Measurements from ENCODE around the gene GFAP.

Gene GFAP

DNA sequence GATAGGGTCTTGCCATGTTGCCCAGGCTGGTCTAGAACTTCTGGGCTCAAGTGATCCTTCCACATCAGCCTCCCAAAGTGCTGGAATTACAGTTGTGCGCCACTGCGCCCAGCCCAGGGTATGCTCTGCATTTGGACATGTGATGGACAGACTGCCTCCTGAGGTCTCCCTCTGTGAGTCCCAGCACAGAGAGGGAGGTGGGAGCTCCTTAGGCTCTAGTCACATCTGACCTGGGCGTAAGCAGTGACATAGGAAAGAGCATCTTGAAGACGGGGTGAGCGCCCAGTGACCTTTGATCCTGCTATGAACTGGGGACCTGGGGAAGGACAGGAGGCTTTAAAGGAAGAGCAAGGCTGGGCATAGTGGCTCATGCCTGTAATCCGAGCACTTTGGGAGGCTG lies 2.2 kb upstream of the GFAP start:
- TF ChIP-seq, protein P1, sequence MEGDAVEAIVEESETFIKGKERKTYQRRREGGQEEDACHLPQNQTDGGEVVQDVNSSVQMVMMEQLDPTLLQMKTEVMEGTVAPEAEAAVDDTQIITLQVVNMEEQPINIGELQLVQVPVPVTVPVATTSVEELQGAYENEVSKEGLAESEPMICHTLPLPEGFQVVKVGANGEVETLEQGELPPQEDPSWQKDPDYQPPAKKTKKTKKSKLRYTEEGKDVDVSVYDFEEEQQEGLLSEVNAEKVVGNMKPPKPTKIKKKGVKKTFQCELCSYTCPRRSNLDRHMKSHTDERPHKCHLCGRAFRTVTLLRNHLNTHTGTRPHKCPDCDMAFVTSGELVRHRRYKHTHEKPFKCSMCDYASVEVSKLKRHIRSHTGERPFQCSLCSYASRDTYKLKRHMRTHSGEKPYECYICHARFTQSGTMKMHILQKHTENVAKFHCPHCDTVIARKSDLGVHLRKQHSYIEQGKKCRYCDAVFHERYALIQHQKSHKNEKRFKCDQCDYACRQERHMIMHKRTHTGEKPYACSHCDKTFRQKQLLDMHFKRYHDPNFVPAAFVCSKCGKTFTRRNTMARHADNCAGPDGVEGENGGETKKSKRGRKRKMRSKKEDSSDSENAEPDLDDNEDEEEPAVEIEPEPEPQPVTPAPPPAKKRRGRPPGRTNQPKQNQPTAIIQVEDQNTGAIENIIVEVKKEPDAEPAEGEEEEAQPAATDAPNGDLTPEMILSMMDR (conservative IDR thresholded peaks at IDR 0.05) = no peak
- no peak overlapping the region for H3K27ac ChIP-seq

DNA sequence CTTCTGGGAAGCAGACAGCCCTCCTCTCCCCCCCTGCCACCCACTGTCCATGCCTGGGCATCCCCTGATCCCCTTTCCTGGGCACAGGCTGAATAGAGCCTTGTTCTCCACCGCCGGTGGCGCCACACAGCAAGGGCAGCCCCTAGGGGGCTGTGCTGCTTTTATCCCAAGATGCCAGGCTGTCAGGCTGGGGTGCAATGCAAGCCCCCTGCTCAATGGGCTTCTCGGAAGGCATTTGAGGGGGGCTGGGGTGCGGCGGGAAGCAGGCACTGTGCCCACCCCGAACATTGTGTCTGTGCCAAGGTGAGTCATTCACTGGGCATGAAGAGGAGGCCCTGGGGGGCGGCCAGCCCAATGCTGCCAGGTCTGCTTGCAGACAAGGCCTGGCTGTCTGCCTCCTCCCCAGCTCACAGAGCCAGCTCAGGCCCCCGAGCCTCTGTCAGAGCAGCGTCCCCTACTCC lies 1.5 kb upstream of the GFAP start:
- TF ChIP-seq, protein P1 (conservative IDR thresholded peaks at IDR 0.05) = no peak
- no peak overlapping the region for H3K27ac ChIP-seq

DNA sequence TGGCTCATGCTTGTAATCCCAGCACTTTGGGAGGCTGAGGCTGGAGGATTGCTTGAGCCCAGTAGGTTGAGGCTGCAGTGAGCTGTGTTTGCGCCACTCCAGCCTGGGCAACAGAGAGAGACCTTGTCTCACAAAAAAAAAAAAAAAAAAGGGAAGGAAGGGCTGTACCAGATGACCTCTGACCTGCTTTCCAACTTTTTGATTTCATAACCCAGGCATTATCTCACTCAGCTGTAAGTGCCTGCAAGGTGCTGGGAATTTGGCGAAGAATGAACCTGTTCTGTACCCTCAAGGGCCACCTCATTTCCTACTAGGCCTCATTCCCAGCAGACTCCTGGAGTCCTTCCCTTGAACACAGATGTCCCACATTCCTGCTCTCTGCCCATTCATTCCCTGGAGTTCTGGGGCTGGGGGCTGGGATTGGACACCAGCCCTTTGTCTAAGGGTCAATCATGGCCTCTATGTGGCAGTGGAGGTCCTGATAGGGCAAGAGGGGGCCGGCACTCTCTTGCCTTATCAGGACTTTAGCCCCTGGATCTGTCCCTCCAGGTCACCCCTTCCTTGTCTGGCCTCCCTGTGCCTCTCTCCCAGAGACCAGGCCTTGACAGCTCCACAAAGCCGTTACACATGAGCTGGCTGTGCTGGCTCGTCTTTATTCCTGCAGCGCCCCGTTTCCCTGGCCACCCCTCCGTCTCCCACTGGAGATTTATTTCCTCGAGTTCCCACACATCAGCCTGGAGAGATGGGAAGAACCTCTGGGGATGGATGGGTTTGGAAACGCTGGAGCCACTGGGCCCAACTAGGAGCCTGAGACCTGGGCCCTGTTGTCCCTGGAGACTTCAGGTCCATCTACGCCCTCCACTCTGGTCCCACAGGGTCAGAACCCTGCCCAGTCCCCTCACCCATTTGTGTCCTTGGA lies 821 bp upstream of the GFAP start:
- TF ChIP-seq, protein P1 (conservative IDR thresholded peaks at IDR 0.05) = no peak
- H3K27ac ChIP-seq = no peak overlapping the region

GRCh38 chr17:44914698-44915271 lies 515 bp downstream of the GFAP start:
- TF ChIP-seq, protein P1 (conservative IDR thresholded peaks at IDR 0.05) = no peak
- no peak overlapping the region for H3K27ac ChIP-seq

GRCh38 chr17:44914148-44914547 lies 1.2 kb downstream of the GFAP start:
- H3K27ac ChIP-seq = no peak overlapping the region
- TF ChIP-seq, protein P1 (conservative IDR thresholded peaks at IDR 0.05) = no peak

DNA sequence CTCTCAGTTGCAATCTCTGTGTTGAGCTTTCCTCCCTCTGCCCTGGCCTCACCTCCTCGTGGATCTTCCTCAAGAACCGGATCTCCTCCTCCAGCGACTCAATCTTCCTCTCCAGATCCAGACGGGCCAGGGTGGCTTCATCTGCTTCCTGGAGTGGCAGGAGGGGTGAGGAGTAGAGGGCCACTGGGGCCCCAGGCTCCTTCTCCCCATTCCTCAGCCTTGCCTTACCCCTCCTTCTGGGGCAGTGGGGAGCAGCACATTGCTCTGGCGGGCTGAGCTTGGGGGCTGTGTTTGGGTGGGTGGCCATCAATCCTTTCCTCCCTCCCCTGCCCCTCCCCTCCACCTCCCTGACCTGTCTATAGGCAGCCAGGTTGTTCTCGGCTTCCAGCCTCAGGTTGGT lies 1.6 kb downstream of the GFAP start:
- no peak overlapping the region for H3K27ac ChIP-seq
- TF ChIP-seq, protein P1 (conservative IDR thresholded peaks at IDR 0.05) = no peak

DNA sequence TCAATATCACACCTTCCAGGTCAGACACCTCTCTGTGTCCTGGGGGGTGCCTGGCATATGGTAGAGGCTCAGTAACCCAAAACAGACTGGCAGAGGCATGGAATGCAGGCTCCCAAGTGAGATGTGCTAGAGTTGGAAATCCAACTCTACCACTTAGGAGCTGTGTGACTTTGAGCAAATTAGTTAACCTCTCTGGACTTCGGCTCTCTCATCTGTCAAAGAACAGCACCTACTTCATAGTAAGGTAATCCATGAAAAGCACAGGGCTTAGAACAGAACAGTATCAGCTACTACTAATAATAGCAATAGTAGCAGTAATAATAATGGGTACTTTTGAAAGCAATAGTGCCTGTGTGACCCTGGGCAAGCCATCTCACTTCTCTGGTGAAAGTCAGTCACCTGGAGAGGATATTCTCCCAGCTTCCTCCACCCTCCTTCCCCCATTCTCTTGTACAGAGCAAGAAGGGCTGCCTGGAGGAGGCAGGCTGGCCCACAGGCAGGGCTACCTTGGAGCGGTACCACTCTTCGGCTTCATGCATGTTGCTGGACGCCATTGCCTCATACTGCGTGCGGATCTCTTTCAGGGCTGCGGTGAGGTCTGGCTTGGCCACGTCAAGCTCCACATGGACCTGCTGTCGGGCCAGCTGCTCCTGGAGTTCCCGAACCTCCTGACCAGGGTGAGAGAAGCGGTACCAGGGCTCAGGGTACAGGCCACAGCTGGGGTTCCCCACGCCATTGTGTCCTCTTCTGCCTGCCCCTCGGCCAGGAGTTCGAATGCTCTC lies 2.3 kb downstream of the GFAP start:
- H3K27ac ChIP-seq = no peak overlapping the region
- TF ChIP-seq, protein P1 (conservative IDR thresholded peaks at IDR 0.05) = no peak
